Nephron progenitor cell (in vitro differentiated cells): Measurements from ENCODE around the gene HEXD.

Experiments
- DNase-seq: peaks from one replicate; pipeline ENCODE4 v3.0.0; 2021
- H3K27ac Mint-ChIP-seq: 2 replicates; pipeline ENCODE4 v1.8.0; 2021; ENCODE audit warnings: mild to moderate bottlenecking, moderate library complexity, mixed read lengths
- H3K27me3 Mint-ChIP-seq: 2 replicates; pipeline ENCODE4 v1.8.0; 2021; ENCODE audit warnings: mild to moderate bottlenecking, low read depth, mixed read lengths; ENCODE audit not compliant: poor library complexity
- H3K36me3 Mint-ChIP-seq: 2 replicates; pipeline ENCODE4 v1.8.0; 2021; ENCODE audit warnings: low read depth, mixed read lengths
- H3K4me1 Mint-ChIP-seq: 2 replicates; pipeline ENCODE4 v1.8.0; 2021; ENCODE audit warnings: mixed read lengths
- H3K4me3 Mint-ChIP-seq: 2 replicates; pipeline ENCODE4 v1.8.0; 2021; ENCODE audit warnings: mild to moderate bottlenecking, moderate library complexity, mixed read lengths
- H3K9me3 Mint-ChIP-seq: 2 replicates; pipeline ENCODE4 v1.8.0; 2021; ENCODE audit warnings: mild to moderate bottlenecking, moderate library complexity, mixed read lengths
- TF ChIP-seq, protein P1 (sequence below): fragments of 200-600 bp; sonication (generic); IDR thresholded peaks from 2 replicates; pipeline ENCODE4 v1.5.0; 2021; ENCODE audit warnings: antibody characterized with exemption

Gene HEXD

DNA sequence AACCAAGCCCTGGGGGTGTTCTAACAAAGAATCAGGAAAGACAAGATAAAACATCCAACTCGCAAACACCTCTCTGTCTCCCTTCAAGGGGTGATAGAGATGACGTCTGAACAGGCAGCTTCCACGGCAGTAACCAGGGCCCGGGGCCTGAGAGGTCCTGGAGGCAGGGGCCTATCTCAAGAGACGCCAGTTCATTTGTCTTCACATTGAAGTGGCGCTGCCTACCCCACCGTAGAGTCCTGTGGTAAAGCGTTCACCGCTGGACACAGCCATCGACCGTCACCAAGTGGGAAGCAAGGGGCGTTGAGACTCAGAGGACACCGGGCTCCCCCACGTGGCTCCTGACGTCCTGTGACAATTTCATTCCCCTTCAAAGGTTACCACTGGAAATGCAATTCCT is 25.2 kb upstream of the HEXD start:
- H3K4me3 Mint-ChIP-seq = peak overlapping the region; percentile 67
- TF ChIP-seq, protein P1, sequence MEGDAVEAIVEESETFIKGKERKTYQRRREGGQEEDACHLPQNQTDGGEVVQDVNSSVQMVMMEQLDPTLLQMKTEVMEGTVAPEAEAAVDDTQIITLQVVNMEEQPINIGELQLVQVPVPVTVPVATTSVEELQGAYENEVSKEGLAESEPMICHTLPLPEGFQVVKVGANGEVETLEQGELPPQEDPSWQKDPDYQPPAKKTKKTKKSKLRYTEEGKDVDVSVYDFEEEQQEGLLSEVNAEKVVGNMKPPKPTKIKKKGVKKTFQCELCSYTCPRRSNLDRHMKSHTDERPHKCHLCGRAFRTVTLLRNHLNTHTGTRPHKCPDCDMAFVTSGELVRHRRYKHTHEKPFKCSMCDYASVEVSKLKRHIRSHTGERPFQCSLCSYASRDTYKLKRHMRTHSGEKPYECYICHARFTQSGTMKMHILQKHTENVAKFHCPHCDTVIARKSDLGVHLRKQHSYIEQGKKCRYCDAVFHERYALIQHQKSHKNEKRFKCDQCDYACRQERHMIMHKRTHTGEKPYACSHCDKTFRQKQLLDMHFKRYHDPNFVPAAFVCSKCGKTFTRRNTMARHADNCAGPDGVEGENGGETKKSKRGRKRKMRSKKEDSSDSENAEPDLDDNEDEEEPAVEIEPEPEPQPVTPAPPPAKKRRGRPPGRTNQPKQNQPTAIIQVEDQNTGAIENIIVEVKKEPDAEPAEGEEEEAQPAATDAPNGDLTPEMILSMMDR = no peak
- H3K4me1 Mint-ChIP-seq = peaks cover 60% of the 10 kb centered on the region
- H3K27ac Mint-ChIP-seq = peak overlapping the region; percentile 97
- peaks cover 32% of the 10 kb centered on the region for H3K36me3 Mint-ChIP-seq
- no peaks in the 10 kb centered on the region for H3K9me3 Mint-ChIP-seq
- no peak for DNase-seq
- peaks cover 7% of the 10 kb centered on the region for H3K27me3 Mint-ChIP-seq

DNA sequence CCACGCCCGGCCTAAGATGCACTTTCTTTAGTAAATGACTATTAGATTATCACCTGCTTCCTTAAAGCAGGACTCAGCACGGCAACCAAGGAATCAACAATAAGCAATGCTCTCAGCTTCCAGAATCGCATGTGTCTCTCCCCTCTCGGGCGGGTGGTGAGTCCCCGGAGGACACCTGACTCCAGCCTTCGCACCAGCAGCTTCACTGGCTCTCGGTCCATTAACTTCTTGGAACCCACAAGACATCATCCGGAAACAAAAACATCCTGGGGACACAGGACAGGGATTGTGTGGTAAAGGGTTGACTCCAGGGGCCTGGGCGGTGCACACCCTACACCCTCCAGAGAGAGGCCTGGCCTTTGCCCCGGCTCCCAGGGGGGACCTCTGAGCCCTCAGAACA is 23.9 kb upstream of the HEXD start:
- TF ChIP-seq, protein P1 = no peak
- H3K27ac Mint-ChIP-seq = peak overlapping the region; percentile 90
- H3K36me3 Mint-ChIP-seq = peaks cover 32% of the 10 kb centered on the region
- no peaks in the 10 kb centered on the region for H3K9me3 Mint-ChIP-seq
- H3K4me3 Mint-ChIP-seq = no peak overlapping the region
- peaks cover 10% of the 10 kb centered on the region for H3K27me3 Mint-ChIP-seq
- peaks cover 58% of the 10 kb centered on the region for H3K4me1 Mint-ChIP-seq
- no peak for DNase-seq

DNA sequence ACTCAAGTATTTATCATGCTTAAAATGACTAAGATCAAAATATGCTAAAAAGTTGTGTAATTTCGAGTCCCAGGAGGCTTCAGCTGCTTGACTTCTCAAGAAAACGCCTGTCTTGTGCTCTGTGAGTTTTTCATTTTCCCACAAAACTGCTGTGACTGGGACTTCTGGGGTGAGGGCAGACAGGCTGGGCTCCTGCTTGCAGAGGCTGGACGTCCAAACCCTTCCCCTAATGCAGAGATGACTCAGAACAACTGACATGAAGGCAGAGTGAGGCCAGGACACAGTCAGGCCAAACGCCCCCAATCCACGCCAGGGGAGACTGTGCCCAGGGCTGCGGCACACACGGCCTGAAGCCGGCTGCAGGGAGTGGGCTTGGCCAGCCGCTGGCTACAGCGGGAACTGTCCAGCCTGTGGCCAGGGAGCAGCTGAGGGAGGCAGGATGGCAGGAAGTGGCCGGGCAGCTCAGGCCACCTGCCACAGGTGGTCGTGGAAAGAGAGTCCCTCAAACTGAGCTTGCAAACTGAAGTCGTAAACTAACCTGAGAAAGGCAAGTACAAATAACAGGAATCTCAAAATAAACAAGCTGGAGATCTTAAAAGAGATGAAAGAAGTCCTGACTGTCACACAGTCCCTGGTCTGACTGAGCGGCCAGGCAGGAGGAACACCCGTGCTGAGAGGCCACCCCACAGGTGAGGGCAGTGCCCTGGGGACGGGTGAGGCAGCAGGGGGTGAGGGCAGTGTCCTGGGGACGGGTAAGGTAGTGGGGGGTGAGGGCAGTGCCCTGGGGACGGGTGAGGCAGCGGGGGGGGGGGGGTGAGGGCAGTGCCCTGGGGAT is 21.3 kb upstream of the HEXD start:
- H3K9me3 Mint-ChIP-seq = no peaks in the 10 kb centered on the region
- no peak overlapping the region for H3K4me3 Mint-ChIP-seq
- H3K27me3 Mint-ChIP-seq = peaks cover 16% of the 10 kb centered on the region
- no peak overlapping the region for H3K27ac Mint-ChIP-seq
- H3K36me3 Mint-ChIP-seq = peaks cover 49% of the 10 kb centered on the region
- TF ChIP-seq, protein P1 = no peak
- peaks cover 62% of the 10 kb centered on the region for H3K4me1 Mint-ChIP-seq
- no peak for DNase-seq

DNA sequence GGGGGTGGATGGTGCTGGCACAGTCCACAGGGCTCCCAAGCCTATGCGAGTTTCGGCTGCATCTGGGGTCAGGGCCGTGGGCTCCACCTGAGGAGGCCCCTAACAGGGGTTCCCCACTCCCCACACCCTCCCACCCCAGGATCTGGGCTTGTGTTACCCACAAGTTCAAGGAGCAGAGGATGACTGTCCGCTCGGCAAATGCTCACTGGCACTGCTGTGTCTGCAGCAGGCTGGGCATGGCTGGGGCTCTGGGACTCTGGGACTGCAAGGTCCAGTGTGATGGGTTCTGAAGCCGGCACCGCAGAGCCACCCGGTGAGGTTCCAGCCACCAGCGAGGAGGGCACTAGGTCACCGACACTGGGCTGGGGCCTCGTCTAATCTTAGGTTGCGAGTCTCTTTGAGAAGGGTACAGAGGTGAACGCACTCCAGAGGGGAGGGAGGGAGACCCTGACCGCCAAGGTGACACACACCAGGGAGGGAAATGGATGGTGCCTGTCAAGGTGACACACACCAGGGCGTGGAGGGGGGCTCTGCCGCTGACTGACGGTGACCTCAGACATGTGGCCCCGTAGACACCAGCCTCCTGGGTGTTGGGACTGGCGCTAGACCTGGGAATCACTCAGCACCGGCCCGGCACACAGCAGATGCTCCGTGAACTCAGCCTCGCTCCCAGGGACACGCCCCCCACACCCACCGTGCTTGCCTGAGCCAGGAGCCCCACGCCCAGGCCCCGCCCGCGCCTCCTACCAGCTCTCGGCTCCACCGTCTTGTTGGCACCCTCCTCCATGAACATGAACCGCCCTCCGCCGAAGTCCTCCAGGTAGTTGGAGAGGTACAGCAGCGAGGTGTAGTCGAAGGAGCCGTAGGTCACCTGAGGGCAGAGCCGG is 20.5 kb upstream of the HEXD start:
- no peak overlapping the region for H3K27ac Mint-ChIP-seq
- TF ChIP-seq, protein P1 = no peak
- peaks cover 53% of the 10 kb centered on the region for H3K4me1 Mint-ChIP-seq
- H3K4me3 Mint-ChIP-seq = no peak overlapping the region
- H3K36me3 Mint-ChIP-seq = peaks cover 51% of the 10 kb centered on the region
- H3K9me3 Mint-ChIP-seq = no peaks in the 10 kb centered on the region
- DNase-seq = no peak
- peaks cover 16% of the 10 kb centered on the region for H3K27me3 Mint-ChIP-seq

DNA sequence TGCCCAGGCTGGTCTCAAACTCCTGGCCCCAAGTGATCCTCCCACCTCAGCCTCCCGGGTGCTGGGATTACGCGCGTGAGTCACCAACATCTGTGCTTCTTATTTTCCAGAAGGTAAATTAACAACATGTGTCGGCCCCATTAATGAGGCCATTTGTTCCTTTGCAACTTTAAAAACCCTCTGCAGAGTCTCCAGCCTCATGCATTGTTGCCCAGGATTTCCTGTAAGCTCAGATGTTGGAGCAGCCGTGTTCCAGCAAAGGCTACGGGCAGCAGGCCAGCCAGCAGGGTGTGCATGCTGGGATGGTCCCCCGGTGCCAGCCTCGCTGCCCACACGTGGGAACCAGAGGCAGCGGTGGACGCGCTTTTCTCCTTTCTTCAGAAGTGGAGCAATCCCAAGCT is 19.1 kb upstream of the HEXD start:
- Mint-ChIP-seq H3K27ac (no peak overlapping the region), H3K4me3 (no peak overlapping the region), H3K27me3 (peaks cover 16% of the 10 kb centered on the region), H3K9me3 (no peaks in the 10 kb centered on the region), H3K4me1 (peaks cover 39% of the 10 kb centered on the region), H3K36me3 (peaks cover 42% of the 10 kb centered on the region)
- TF ChIP-seq, protein P1 = no peak
- no peak for DNase-seq
